IMR-90 (cell line): ENCODE results near the gene PALMD. TPM values are rescaled to one million over a fixed set of nuclear protein-coding genes. Genes with fewer than 3 reads are reported as not detected.

ENCODE experiments used
- ATAC-seq: fragments of 200-7000 bp; cut with Tn5 transposase; 2 replicates; pipeline ENCODE4 v1.9.1; 2020; ENCODE audit warnings: low read depth, mild to moderate bottlenecking, moderate library complexity
- BruUV-seq: library from RNA; stranded (reverse); fragments of 400-500 nt; replicated peaks from 2 replicates; lab custom pipeline; 2021; lab: Mats Ljungman, UMichigan
- CTCF ChIA-PET: fragments of 300-600 bp; formaldehyde crosslinking; extraction: SDS; loops from one replicate; lab custom pipeline; 2021; ENCODE audit warnings: antibody characterized with exemption; lab: Yijun Ruan, JAX
- POLR2A ChIA-PET: fragments of 300-600 bp; sonication (Branson Sonifier 250); formaldehyde crosslinking; loops from one replicate; lab custom pipeline; 2022; ENCODE audit warnings: antibody characterized with exemption; ENCODE audit not compliant: unreplicated experiment; lab: Charles Lee
- DNase-seq: peaks from one replicate; pipeline ENCODE4 v3.0.0; 2013
- H2AFZ ChIP-seq: replicated peaks from 2 replicates; pipeline ENCODE3; 2013; ENCODE audit warnings: low read length, mild to moderate bottlenecking; ENCODE audit not compliant: poor library complexity
- H2AK5ac ChIP-seq: 2 replicates; pipeline ENCODE4 v1.6.1; 2013; ENCODE audit warnings: low read depth, low read length, inconsistent platforms
- H2AK9ac ChIP-seq: replicated peaks from 2 replicates; pipeline ENCODE3; 2013; ENCODE audit warnings: mild to moderate bottlenecking, low read depth, low read length, moderate library complexity; ENCODE audit not compliant: poor library complexity
- H2BK120ac ChIP-seq: 2 replicates; pipeline ENCODE4 v1.6.1; 2013; ENCODE audit warnings: low read depth, low read length, inconsistent platforms
- H2BK15ac ChIP-seq: 3 replicates; pipeline ENCODE4 v1.6.1; 2013; ENCODE audit warnings: low read depth, low read length, inconsistent platforms
- H2BK20ac ChIP-seq: 2 replicates; pipeline ENCODE4 v1.6.1; 2013; ENCODE audit warnings: low read depth, mild to moderate bottlenecking, inconsistent platforms, low read length, moderate library complexity
- H2BK5ac ChIP-seq: 2 replicates; pipeline ENCODE4 v1.6.1; 2013; ENCODE audit warnings: mild to moderate bottlenecking, low read depth, low read length, inconsistent platforms; ENCODE audit not compliant: poor library complexity, severe bottlenecking
- H3K14ac ChIP-seq: replicated peaks from 2 replicates; pipeline ENCODE4 v1.6.1; 2013; ENCODE audit warnings: low read depth, low read length, inconsistent platforms
- H3K18ac ChIP-seq: 2 replicates; pipeline ENCODE4 v1.6.1; 2013; ENCODE audit warnings: low read depth, low read length, control low read depth
- H3K23ac ChIP-seq: 2 replicates; pipeline ENCODE4 v1.6.1; 2013; ENCODE audit warnings: low read depth, low read length, inconsistent platforms
- H3K27ac ChIP-seq: 2 replicates; pipeline ENCODE4 v1.5.1; 2013; ENCODE audit warnings: mild to moderate bottlenecking, control low read depth, low read length; ENCODE audit not compliant: insufficient read depth
- H3K27me3 ChIP-seq: 2 replicates; pipeline ENCODE4 v1.6.1; 2013; ENCODE audit warnings: low read length; ENCODE audit not compliant: control insufficient read depth, insufficient read depth
- H3K36me3 ChIP-seq: 2 replicates; pipeline ENCODE4 v1.6.1; 2013; ENCODE audit warnings: low read length, mixed read lengths; ENCODE audit not compliant: control insufficient read depth, insufficient read depth
- H3K4ac ChIP-seq: 2 replicates; pipeline ENCODE4 v1.6.1; 2013; ENCODE audit warnings: low read depth, low read length, inconsistent platforms
- H3K4me1 ChIP-seq: 2 replicates; pipeline ENCODE4 v1.6.1; 2013; ENCODE audit warnings: low read length, mixed read lengths; ENCODE audit not compliant: control insufficient read depth, insufficient read depth
- H3K4me2 ChIP-seq: 2 replicates; pipeline ENCODE4 v1.6.1; 2013; ENCODE audit warnings: low read depth, mild to moderate bottlenecking, control low read depth, low read length, moderate library complexity
- H3K4me3 ChIP-seq: 2 replicates; pipeline ENCODE4 v1.5.1; 2013; ENCODE audit warnings: low read depth, mild to moderate bottlenecking, control low read depth, low read length, moderate library complexity; ENCODE audit not compliant: insufficient read depth
- H3K56ac ChIP-seq: 2 replicates; pipeline ENCODE4 v1.6.1; 2013; ENCODE audit warnings: low read length, inconsistent platforms; ENCODE audit not compliant: insufficient read depth; ENCODE audit errors: extremely low read depth
- H3K79me1 ChIP-seq, 2 experiments: 2 replicates each; pipeline ENCODE4 v1.6.1; 2013; ENCODE audit warnings: low read length in 2 of 2, inconsistent platforms in 1 of 2, low read depth in 1 of 2
- H3K9ac ChIP-seq: 2 replicates; pipeline ENCODE4 v1.6.1; 2013; ENCODE audit warnings: low read depth, low read length, control low read depth
- H3K9me1 ChIP-seq: 2 replicates; pipeline ENCODE4 v1.6.1; 2013; ENCODE audit warnings: low read length, inconsistent platforms; ENCODE audit not compliant: insufficient read depth
- H3K9me3 ChIP-seq: 2 replicates; pipeline ENCODE4 v1.6.1; 2013; ENCODE audit warnings: low read length; ENCODE audit not compliant: control insufficient read depth, insufficient read depth
- H4K20me1 ChIP-seq: 2 replicates; pipeline ENCODE4 v1.6.1; 2013; ENCODE audit warnings: low read length, inconsistent platforms; ENCODE audit not compliant: insufficient read depth
- H4K5ac ChIP-seq: 2 replicates; pipeline ENCODE4 v1.6.1; 2013; ENCODE audit warnings: mild to moderate bottlenecking, low read depth, low read length, control low read depth
- H4K8ac ChIP-seq, 2 experiments: 2 replicates each; pipeline ENCODE4 v1.6.1; 2013; ENCODE audit warnings: low read depth in 2 of 2, low read length in 2 of 2, control low read depth in 1 of 2, inconsistent platforms in 1 of 2
- H4K91ac ChIP-seq: 2 replicates; pipeline ENCODE4 v1.6.1; 2013; ENCODE audit warnings: low read depth, low read length, inconsistent platforms; ENCODE audit not compliant: insufficient read depth
- MAZ ChIP-seq: IDR thresholded peaks from 2 replicates; pipeline ENCODE4 v1.6.1; 2012; ENCODE audit warnings: low read depth, mild to moderate bottlenecking, low read length, improper control_type of control experiment, moderate library complexity, borderline replicate concordance
- NFE2L2 ChIP-seq: fragments of 150-350 bp; IDR thresholded peaks from 2 replicates; pipeline ENCODE4 v1.6.1; 2016; ENCODE audit warnings: low read depth, mild to moderate bottlenecking, low read length
- RAD21 ChIP-seq: IDR thresholded peaks from 2 replicates; pipeline ENCODE4 v1.6.1; 2012; ENCODE audit warnings: low read length, improper control_type of control experiment
- WGBS, 2 experiments: methylation state at CpG; one replicate each; pipeline versions ENCODE4 v1.1.5 to v1.1.7; 2013; ENCODE audit warnings: missing lambda C conversion rate in 2 of 2; ENCODE audit not compliant: insufficient read length in 1 of 2; ENCODE audit errors: extremely low coverage in 2 of 2; 5-methylcytosine and 5-hydroxymethylcytosine counted together
- dilution Hi-C: fragments of 300-500 bp; cut with HindIII; formaldehyde crosslinking; loops from one replicate; pipeline ENCODE4 v1.14.3; 2018; ENCODE audit warnings: low sequenced_read_pairs; ENCODE audit not compliant: unreplicated experiment
- in situ Hi-C: fragments of 300-500 bp; cut with MboI; formaldehyde crosslinking; loops from 3 replicates; pipeline ENCODE4 v1.14.3; 2019; ENCODE audit warnings: low sequenced_read_pairs, inconsistent platforms, mixed read lengths
- intact Hi-C: fragments of 100-400 bp; cut with micrococcal nuclease; formaldehyde crosslinking; loops from 2 replicates; pipeline ENCODE4 v1.10.0; 2022
- polyA plus RNA-seq, 3 experiments: library from polyadenylated mRNA; depleted of rRNA; stranded (reverse); fragments of >200 nt; gene quantifications; 2 replicates each; pipeline ENCODE4 v1.2.3, GENCODE V29; 2012; ENCODE audit warnings: low replicate concordance in 1 of 3
- total RNA-seq: library from RNA; depleted of rRNA; stranded (reverse); fragments of >200 nt; gene quantifications from 2 replicates; pipeline ENCODE4 v1.2.3, GENCODE V29; 2012
- TF ChIP-seq, protein P1 (sequence below): fragments of 150-350 bp; IDR thresholded peaks from 2 replicates; pipeline ENCODE4 v1.6.1; 2017; ENCODE audit warnings: mild to moderate bottlenecking, antibody characterized with exemption, low read length, low read depth
- TF ChIP-seq, protein P2 (sequence below): conservative IDR thresholded peaks from 2 replicates; pipeline ENCODE4 v1.5.1; 2012; ENCODE audit warnings: mild to moderate bottlenecking, low read depth, low read length, improper control_type of control experiment

The PALMD gene
- total and polyA plus RNA-seq, 2 of the 4 experiments (the other 2 are of a cell fraction), result 0.51 to 0.72 TPM

DNA sequence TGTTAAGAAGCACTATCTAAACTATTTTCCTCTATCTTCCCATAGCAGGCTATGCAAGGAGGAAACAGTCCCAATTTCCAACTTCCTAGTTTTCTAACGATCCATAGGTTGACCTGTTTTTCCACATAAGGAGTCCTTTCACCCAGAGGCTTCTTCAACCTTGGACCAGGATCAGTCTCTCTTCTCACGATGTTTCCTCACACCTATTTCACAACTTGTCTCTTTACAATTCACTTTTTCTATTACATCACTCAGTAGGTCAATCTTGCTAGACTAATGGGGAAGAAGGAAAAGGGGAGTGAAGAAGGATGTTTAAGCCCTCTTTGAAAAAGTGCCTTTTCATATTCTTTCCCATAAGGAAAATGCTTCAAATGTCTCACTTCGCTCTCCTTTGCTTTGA lies 15.9 kb downstream of the PALMD start:
- Histone ChIP-seq H2AFZ (no peak overlapping the region), H2AK5ac (no peak overlapping the region), H3K23ac (no peak overlapping the region), H2BK120ac (no peak overlapping the region), H3K36me3 (no peaks in the 10 kb centered on the region), H4K91ac (no peak overlapping the region), H3K9me3 (no peaks in the 10 kb centered on the region), H3K9me1 (peaks cover 5% of the 10 kb centered on the region; the same call in 1 of the 2 replicates), H3K4me2 (no peak overlapping the region), H3K56ac (no peak overlapping the region), H3K4me3 (no peak overlapping the region), H2BK5ac (no peak overlapping the region), H3K79me1 (no peaks in the 10 kb centered on the region), H3K9ac (no peak overlapping the region), H2AK9ac (no peak overlapping the region), H3K14ac (0 out of 2 replicates have a peak overlapping the region, but pooled peaks have one; percentile 29), H4K20me1 (no peaks in the 10 kb centered on the region), H4K5ac (no peak overlapping the region; the same call in 1 of the 2 replicates), H2BK15ac (0 out of 3 replicates have a peak overlapping the region, but pooled peaks have one; percentile 27), H3K27ac (peak overlapping the region; percentile 7; the same call in 1 of the 2 replicates), H2BK20ac (0 out of 2 replicates have a peak overlapping the region, but pooled peaks have one; percentile 7), H3K27me3 (no peaks in the 10 kb centered on the region), H3K4me1 (peaks cover 5% of the 10 kb centered on the region), H4K8ac (no peak overlapping the region), H3K18ac (peak overlapping the region; percentile 42), H3K4ac (no peak overlapping the region)
- BruUV-seq, result no TSS peak
- intact Hi-C loops (no loop called here), in situ Hi-C loops (no loop called here), dilution Hi-C loops (no loop called here)
- TF ChIP-seq, protein P1, sequence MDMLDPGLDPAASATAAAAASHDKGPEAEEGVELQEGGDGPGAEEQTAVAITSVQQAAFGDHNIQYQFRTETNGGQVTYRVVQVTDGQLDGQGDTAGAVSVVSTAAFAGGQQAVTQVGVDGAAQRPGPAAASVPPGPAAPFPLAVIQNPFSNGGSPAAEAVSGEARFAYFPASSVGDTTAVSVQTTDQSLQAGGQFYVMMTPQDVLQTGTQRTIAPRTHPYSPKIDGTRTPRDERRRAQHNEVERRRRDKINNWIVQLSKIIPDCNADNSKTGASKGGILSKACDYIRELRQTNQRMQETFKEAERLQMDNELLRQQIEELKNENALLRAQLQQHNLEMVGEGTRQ, result no peak
- TF ChIP-seq MAZ (no peak), NFE2L2 (no peak), RAD21 (no peak)
- TF ChIP-seq, protein P2, sequence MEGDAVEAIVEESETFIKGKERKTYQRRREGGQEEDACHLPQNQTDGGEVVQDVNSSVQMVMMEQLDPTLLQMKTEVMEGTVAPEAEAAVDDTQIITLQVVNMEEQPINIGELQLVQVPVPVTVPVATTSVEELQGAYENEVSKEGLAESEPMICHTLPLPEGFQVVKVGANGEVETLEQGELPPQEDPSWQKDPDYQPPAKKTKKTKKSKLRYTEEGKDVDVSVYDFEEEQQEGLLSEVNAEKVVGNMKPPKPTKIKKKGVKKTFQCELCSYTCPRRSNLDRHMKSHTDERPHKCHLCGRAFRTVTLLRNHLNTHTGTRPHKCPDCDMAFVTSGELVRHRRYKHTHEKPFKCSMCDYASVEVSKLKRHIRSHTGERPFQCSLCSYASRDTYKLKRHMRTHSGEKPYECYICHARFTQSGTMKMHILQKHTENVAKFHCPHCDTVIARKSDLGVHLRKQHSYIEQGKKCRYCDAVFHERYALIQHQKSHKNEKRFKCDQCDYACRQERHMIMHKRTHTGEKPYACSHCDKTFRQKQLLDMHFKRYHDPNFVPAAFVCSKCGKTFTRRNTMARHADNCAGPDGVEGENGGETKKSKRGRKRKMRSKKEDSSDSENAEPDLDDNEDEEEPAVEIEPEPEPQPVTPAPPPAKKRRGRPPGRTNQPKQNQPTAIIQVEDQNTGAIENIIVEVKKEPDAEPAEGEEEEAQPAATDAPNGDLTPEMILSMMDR, result no peak
- POLR2A ChIA-PET, result no interaction called here
- 71% methylated on average over 1 of the region's 3 CpGs; no CpG with 5 or more reads in 1 of the 2 experiments for WGBS, 2 experiments
- CTCF ChIA-PET, result interaction anchor here (0.6 to 1.4 kb wide), 3 partner anchors 9 to 314 kb away, joined by 3 to 4 read pairs (median 4); no protein-coding TSS in a partner anchor
- no peak for DNase-seq
- ATAC-seq, result no peak
